HG03571 (cell line): ENCODE measurements around the gene MYBPH.

Experiments
- ATAC-seq: cut with Tn5 transposase; IDR thresholded peaks from one replicate; pipeline ENCODE4 v1.9.1; 2021; ENCODE audit not compliant: unreplicated experiment

MYBPH gene

DNA sequence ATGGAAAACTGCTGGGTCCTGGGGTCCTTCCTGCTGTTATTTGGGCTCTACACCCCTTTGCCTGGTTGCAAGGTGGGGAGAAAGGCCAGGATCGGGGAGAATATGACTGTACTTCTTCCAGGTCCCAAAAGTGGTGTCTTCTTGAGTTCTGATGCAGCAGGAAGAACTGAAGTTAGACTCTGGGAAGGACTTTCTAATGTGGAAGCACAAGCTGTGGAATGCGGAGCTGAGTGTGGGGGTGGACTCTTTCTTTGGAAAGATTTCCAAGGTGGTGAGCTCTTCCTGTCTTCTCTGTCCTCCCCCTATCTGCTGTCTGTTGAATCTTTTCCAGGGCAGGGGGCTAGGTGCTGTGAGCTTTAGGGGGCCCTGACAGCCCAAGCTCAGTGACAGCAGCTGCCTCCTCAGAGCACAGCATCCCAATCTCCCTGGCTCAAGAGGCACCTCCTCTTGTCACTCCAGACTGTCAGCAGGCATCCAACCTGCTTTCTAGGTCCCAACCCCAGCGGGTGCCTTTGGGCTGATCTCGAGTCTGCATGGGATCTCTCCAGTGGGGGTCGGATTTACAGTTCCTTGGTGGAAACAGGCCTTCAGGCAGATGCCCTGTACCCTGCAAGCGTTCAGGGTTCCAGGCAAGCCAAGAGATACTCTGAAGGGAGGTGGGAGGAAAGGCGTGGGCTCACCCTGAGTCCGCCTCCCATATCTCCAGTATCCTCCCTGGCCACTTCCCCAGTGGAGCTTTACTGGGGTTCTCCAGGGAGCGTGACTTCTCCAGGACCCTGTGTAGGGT lies 24.9 kb downstream of the MYBPH start:
- ATAC-seq: no peak

DNA sequence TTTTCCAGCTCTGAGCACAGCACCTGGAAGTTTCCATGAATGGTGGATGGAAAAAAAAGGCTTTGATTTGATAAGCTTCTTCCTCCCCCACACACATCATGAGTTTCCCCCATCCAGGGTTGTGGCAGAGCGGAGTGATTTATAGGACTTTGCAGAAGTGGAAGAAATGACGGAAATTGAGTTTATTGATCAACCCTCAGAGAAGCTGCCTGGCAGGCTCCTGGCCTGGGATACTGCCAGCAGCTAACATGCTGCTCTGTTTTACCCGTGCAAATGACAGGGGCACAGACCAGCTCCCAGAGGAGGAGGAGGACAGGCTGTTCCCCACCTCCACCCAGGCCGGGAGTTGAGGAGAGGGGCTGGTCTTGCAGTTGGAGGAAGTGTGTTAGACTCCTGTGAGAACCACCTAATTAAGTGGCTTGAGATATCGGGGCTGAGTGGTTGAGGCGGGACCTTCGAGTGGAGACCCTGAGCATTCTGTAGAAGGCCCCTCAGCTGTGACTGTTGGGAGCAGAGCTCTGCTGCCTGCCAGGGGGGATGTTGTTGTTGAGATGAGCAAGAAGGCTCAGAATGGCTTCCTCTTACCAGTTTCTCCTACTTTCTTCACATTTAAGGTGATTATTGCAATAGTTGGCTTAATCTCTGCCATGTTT lies 26.3 kb downstream of the MYBPH start:
- no peak for ATAC-seq

GRCh38 chr1:203148579-203148978 lies 27.0 kb downstream of the MYBPH start:
- no peak for ATAC-seq

- no peak for ATAC-seq
Measured at GRCh38 chr1:203148127-203148526, 27.5 kb downstream of the MYBPH start.

GRCh38 chr1:203147376-203147775 lies 28.2 kb downstream of the MYBPH start:
- no peak for ATAC-seq

GRCh38 chr1:203146537-203146936 lies 29.1 kb downstream of the MYBPH start:
- no peak for ATAC-seq

DNA sequence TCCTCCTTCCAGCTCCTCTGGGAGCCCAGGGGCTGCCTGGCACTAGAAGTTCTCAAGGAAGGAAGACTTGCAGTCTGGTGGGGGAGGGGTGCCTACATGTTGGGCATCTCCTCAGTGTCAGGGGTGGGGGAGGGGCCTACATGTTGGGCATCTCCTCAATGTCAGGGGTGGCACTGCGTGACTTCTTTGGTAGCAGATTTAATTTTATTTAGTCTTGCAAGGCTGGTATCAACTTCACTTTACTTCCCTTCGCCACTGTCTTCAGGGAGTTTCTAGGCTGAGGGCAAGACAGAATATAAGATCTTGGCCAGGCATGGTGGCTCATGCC lies 29.6 kb downstream of the MYBPH start:
- ATAC-seq: no peak

DNA sequence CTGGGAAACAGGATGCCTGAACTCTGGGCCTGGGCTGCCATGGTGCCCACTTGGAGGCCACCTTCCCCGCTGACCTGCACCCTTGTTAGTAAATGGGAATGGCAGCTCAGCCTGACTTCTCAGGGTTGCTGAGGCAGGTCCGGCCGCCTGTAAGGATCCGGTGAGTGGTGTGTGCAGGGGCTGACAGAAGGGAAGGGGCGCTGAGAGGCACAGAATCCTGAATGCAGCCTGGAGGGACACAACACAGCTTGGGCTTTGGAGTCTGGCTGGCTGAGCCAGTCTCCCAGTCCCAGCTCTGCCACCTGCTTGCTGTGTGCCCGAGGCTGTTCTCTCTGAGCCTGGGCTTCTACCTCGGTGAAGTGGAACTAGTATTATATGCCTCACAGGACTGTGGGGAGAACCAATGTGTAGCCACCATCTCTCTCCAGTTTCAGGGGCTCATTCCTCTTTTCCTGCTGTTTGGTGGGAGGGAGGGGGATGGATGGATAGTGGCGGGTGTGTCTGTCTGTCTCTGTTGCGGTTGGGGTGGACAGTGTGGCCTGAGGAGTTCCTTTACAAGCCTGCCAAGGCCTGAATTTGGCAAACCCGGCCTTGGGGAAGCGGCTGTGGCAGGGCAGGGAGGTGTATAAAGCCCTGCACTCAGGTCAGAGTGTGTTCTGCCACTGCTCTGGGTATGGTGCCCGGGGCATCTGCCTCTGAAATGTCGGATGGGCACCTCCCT lies 30.1 kb downstream of the MYBPH start:
- no peak for ATAC-seq

DNA sequence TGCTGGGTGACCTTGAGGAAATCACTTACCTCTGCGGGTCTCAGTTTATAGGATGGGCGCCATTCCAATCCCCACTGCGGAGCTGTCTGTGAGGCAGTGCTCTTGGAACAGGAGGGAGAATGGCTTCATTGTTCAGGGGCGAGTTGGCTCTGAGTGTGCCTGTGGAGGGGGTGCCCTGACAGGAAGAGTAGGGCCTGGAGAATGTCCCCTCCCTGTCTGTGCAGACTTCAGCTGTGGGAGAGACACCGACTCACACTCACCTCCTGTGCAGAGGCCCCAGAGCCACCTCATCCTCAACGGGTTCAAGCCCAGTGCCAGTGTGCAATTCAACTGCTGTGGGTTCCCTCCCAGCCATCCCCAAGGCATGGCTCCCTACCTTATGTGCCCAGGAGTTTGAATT lies 31.0 kb downstream of the MYBPH start:
- no peak for ATAC-seq

DNA sequence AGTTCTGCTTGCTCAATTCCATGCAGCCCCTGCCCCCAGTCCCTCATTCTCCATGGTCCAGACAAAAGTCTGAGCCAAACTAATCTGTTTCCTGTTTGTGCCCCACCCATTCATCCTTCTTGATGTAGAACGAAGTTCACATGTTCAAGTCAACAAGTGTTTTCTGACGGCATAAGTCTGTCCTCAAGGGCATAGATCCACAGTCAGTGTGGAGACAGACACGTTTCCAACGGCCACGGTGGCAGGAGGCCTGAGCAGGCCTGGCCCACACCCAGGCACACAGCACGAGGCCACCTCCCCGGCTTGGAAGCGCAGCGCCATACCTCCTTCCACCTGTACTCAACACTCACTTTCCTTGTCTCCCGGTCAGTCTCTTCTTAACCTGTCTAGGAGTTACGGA lies 32.0 kb downstream of the MYBPH start:
- no peak for ATAC-seq

- ATAC-seq: no peak
Measured at GRCh38 chr1:203142684-203143408, 32.8 kb downstream of the MYBPH start.

DNA sequence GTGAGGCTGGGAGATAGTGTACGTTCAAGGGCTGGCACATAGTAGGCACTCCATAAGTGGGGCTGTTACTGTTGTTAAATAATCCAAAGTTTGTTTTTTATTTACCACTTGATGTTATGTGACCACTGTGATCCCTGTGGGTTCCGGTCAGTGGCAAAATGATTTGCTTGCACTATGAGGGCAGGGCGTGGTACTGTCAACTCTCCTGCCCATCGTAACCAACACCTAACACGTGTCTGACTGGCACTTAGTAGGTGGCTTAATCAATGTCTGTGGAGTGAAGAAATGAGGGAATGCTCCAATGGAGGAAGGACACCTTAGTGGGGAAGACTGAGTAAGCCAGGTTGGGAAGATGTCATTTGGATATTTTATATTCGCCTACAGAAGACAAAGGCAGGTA lies 33.5 kb downstream of the MYBPH start:
- ATAC-seq: no peak

GRCh38 chr1:203140743-203141520 lies 34.7 kb downstream of the MYBPH start:
- no peak for ATAC-seq

- no peak for ATAC-seq
Measured at GRCh38 chr1:203139976-203140475, 35.6 kb downstream of the MYBPH start.

DNA sequence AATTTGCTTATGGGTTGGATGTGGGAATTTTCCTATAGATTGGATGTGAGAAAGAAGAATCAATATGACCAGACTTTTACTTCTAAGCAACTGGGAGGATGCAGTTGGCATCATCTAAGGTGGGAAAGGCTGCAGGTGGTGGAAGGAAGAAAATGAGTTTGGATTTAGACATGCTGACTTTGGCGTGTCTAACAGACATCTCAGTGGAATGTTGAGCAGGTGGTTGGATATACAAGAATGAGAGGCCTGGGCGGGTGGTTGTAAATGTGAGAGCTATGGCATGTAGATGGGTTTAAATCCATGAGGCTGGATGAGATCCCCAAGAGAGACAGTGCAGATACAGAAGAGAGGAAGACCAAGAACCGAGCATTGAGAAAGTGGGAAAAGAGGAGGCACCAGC lies 37.6 kb downstream of the MYBPH start:
- ATAC-seq: no peak

DNA sequence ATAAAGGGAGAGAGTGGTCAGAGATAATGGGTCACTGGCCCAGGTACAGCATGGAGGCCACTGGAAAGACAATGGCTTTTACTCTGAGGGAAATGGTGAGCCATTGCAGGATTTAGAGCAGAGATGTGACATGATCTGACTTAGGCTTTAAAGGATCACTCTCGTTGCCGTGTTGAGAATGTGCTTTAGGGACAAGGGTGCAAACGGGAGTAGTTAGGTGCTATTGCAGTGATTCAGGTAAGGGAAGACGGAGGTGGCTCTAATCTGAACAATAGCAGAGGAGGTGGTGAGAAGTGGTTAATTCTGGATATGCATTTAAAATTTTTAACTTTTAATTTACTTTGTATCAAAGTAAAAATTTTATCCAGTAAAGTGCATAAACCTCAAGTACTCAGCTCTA lies 38.3 kb downstream of the MYBPH start:
- no peak for ATAC-seq

- no peak for ATAC-seq
Measured at GRCh38 chr1:203136409-203137042, 39.1 kb downstream of the MYBPH start.

DNA sequence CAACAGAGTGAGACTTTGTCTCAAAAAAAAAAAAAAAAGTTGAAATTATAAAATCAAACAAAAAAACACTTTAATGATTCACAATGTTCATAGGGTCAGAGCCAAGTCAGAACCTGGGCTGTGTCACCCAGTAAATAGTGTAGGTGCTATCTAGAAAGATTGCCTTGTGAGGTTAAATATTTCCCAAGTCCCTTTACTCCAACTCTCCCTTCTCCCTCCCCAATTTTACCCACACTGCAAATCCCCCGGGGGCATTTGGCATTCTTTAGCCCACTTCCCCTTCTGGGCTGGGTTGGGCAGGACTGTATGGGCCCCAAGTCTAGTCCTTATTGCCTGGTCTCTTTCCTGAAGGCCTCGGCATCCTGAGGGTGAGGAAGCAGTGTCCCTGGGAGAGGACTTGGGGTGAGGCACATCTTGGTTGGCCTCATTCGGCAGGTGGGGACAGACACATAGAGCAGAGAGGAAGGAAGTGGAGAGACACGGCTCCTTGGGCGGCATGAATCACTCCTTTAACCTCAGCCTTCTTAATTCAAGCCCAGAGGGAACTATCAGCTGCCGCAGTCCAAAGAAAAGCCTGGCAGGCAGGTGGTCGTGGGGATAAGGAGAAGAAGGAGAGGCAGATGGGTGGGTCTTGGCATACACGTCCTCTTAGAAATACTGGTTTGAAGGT lies 39.9 kb downstream of the MYBPH start:
- ATAC-seq: no peak

- no peak for ATAC-seq
Measured at GRCh38 chr1:203133970-203134725, 41.5 kb downstream of the MYBPH start.
